Uterus (tissue), 2 donors: Measurements from ENCODE around the gene TMEM97.

ENCODE experiments used
- CTCF ChIP-seq, 4 experiments: fragments of 200-600 bp in 2 of 4; fragments of 450-650 bp in 2 of 4; sonication (generic) in 2 of 4; IDR thresholded peaks; one replicate each; pipeline ENCODE4 v1.5.1; 2016 to 2019; ENCODE audit warnings: antibody characterized with exemption in 4 of 4, mild to moderate bottlenecking in 2 of 4, moderate library complexity in 1 of 4
- POLR2A ChIP-seq, 2 donors: fragments of 450-650 bp; IDR thresholded peaks; one replicate each; pipeline ENCODE4 v1.6.1; 2016; ENCODE audit warnings: antibody characterized with exemption in 2 of 2, mild to moderate bottlenecking in 1 of 2, moderate library complexity in 1 of 2

DNA sequence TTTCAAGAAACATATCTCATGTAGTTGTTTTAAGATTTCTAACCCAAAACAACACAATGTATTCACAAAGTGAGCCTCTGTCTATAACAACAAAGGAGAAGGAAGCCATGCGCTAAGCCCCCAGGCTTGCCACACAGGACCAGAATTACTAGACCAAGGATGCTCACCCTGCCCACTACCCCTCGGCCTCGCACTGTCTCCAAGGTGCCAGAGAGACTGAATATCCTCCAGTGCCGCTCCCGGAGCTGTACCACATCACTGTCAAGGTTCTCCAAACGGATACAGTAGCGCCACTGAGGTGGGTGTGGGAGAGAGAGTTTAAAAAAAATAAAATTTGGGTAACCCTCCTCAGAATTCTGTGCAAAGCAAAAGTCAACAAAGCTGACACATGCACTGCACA is 31.3 kb downstream of the TMEM97 start:
- TF ChIP-seq CTCF (IDR thresholded peaks at IDR 0.05) (no peak), POLR2A (IDR thresholded peaks at IDR 0.05) (no peak)
